K562 (cell line): Measurements from ENCODE around the gene PRAC2. TPM values are rescaled to one million over a fixed set of nuclear protein-coding genes. Genes with fewer than 3 reads are reported as not detected.

Source experiments
- ATAC-seq: fragments of 200-7000 bp; cut with Tn5 transposase; 3 replicates; pipeline ENCODE4 v1.9.1; 2020; ENCODE audit warnings: moderate library complexity
- BruUV-seq: library from RNA; stranded (reverse); fragments of 400-500 nt; replicated peaks from 2 replicates; lab custom pipeline; 2021; lab: Mats Ljungman, UMichigan
- CTCF ChIA-PET: fragments of 300-600 bp; formaldehyde crosslinking; extraction: SDS; loops from one replicate; lab custom pipeline; 2021; ENCODE audit warnings: low intra/inter-chr PET ratio; lab: Yijun Ruan, JAX
- POLR2A ChIA-PET: fragments of 300-600, 350-650 bp; sonication (Branson Sonifier 250); formaldehyde crosslinking; extraction: SDS; loops from one replicate; lab custom pipeline; 2021; ENCODE audit warnings: antibody characterized with exemption, inconsistent platforms; lab: Yijun Ruan, JAX
- DNase-seq, 4 experiments: peaks; one replicate each; pipeline versions ENCODE4 v3.0.0 to v3.0.0-alpha.2; 2011 to 2018; ENCODE audit warnings: low spot score in 3 of 4, mixed read lengths in 3 of 4; ENCODE audit errors: extremely low read depth in 1 of 4
- FAIRE-seq: peaks from 2 replicates; lab custom pipeline; 2011; peaks lifted over from hg19 to GRCh38; lab: Jason Lieb, UNC
- H2AFZ ChIP-seq: 2 replicates; pipeline ENCODE4 v1.6.0; 2011; ENCODE audit warnings: low read depth, low read length, control low read depth, inconsistent platforms
- H3K27ac ChIP-seq: fragments of 200-600 bp; 3 replicates; pipeline ENCODE4 v1.8.0; 2011; ENCODE audit warnings: low read depth, mild to moderate bottlenecking, control low read depth, inconsistent platforms, low read length, moderate library complexity, mixed read lengths; ENCODE audit errors: extremely low read depth
- H3K27me3 ChIP-seq, 2 experiments: fragments of 300-600 bp in 1 of 2; 2 replicates in 1 of 2; 3 replicates in 1 of 2; pipeline versions ENCODE4 v1.6.0 to v1.8.0; 2011; ENCODE audit warnings: inconsistent platforms in 2 of 2, low read length in 2 of 2, mild to moderate bottlenecking in 1 of 2, mixed read lengths in 1 of 2, moderate library complexity in 1 of 2; ENCODE audit not compliant: control insufficient read depth in 2 of 2, insufficient read depth in 2 of 2
- H3K36me3 ChIP-seq: fragments of 300-600 bp; 3 replicates; pipeline ENCODE4 v1.8.0; 2011; ENCODE audit warnings: mild to moderate bottlenecking, low read length, inconsistent platforms; ENCODE audit not compliant: control insufficient read depth, insufficient read depth
- H3K4me1 ChIP-seq, 2 experiments: fragments of 200-600 bp in 1 of 2; replicated peaks in 1 of 2; 2 replicates in 1 of 2; 3 replicates in 1 of 2; pipeline versions ENCODE4 v1.5.1 to v1.8.0; 2011; ENCODE audit warnings: inconsistent platforms in 2 of 2, low read length in 2 of 2, mild to moderate bottlenecking in 1 of 2, mixed read lengths in 1 of 2, moderate library complexity in 1 of 2; ENCODE audit not compliant: control insufficient read depth in 2 of 2, insufficient read depth in 2 of 2
- H3K4me2 ChIP-seq: 2 replicates; pipeline ENCODE4 v1.6.1; 2011; ENCODE audit warnings: low read length, control low read depth, inconsistent platforms, mixed read lengths; ENCODE audit not compliant: insufficient read depth
- H3K4me3 ChIP-seq: fragments of 200-600 bp; sonication (generic), shearing (Covaris generic); 2 replicates; pipeline ENCODE4 v1.5.1; 2016; ENCODE audit warnings: control low read depth, inconsistent platforms
- H3K79me2 ChIP-seq: fragments of 200-600 bp; 3 replicates; pipeline ENCODE4 v1.8.0; 2011; ENCODE audit warnings: low read length, inconsistent platforms; ENCODE audit not compliant: control insufficient read depth, insufficient read depth
- H3K9ac ChIP-seq, 2 experiments: 2 replicates each; pipeline versions ENCODE4 v1.6.0 to v1.6.1; 2011; ENCODE audit warnings: low read depth in 2 of 2, low read length in 2 of 2, control low read depth in 1 of 2, inconsistent platforms in 1 of 2, mild to moderate bottlenecking in 1 of 2, mixed read lengths in 1 of 2; ENCODE audit not compliant: insufficient read depth in 1 of 2
- H3K9me1 ChIP-seq: one replicate; pipeline ENCODE4 v1.6.0; 2011; ENCODE audit warnings: inconsistent platforms, mild to moderate bottlenecking, low read length, moderate library complexity; ENCODE audit not compliant: control insufficient read depth, insufficient read depth
- H3K9me3 ChIP-seq: replicated peaks from 2 replicates; pipeline ENCODE4 v1.5.1; 2011; ENCODE audit warnings: low read depth, low read length, inconsistent platforms; ENCODE audit not compliant: control insufficient read depth, insufficient read depth
- H4K20me1 ChIP-seq: replicated peaks from 2 replicates; pipeline ENCODE4 v1.6.1; 2011; ENCODE audit warnings: low read length, inconsistent platforms, mixed read lengths; ENCODE audit not compliant: control insufficient read depth, insufficient read depth
- EZH2 ChIP-seq: IDR thresholded peaks from 2 replicates; pipeline ENCODE4 v1.6.1; 2012; ENCODE audit warnings: low read depth, mild to moderate bottlenecking, inconsistent platforms, low read length, borderline replicate concordance
- SLC30A9 ChIP-seq: fragments of 250-450 bp; sonication (Bioruptor Pico); IDR thresholded peaks from 2 replicates; pipeline ENCODE4 v1.8.0; 2022; ENCODE audit warnings: mild to moderate bottlenecking, moderate library complexity
- ZNF134 ChIP-seq: fragments of 250-450 bp; sonication (Bioruptor Pico); conservative IDR thresholded peaks from 2 replicates; pipeline ENCODE4 v1.4.0; 2020
- WGBS: fragments of 100-300 bp; shearing (Covaris generic); methylation state at CpG from one replicate; pipeline ENCODE4 v1.1.6; 2016; ENCODE audit warnings: low coverage, mixed read lengths; ENCODE audit not compliant: insufficient coverage; ENCODE audit errors: missing lambda C conversion rate; 5-methylcytosine and 5-hydroxymethylcytosine counted together
- in situ Hi-C: fragments of 300-500 bp; cut with MboI; formaldehyde crosslinking; loops from 4 replicates; pipeline ENCODE4 v1.15.0; 2018; ENCODE audit warnings: inconsistent platforms, mixed read lengths
- intact Hi-C: fragments of 100-400 bp; cut with micrococcal nuclease; formaldehyde crosslinking; loops from 2 replicates; pipeline ENCODE4 v1.14.2; 2022
- polyA plus RNA-seq, 8 experiments: library from polyadenylated mRNA; depleted of rRNA in 4 of 8; stranded (reverse) in 5 of 8; unstranded in 3 of 8; fragments of >200 nt; fragmentation: Nextera tagmentation in 2 of 8; fragmentation: Illumina TruSeq in 1 of 8; extraction: Ambion mirVana in 2 of 8; extraction: Trizol in 1 of 8; gene quantifications; 2 replicates each; pipeline versions ENCODE4 v1.2.1 to v1.2.3, GENCODE V29; 2011 to 2014; ENCODE audit warnings: inconsistent platforms in 1 of 8, missing spikeins in 1 of 8
- total RNA-seq, 7 experiments: library from RNA; depleted of rRNA in 6 of 7; stranded (reverse); fragments of >200 nt in 6 of 7; fragmentation: Illumina TruSeq in 2 of 7; extraction: Trizol in 2 of 7; gene quantifications; 2 replicates each; pipeline versions ENCODE4 v1.2.1 to v1.2.3, GENCODE V29; 2011 to 2021; ENCODE audit warnings: low replicate concordance in 1 of 7
- TF ChIP-seq, protein P1 (sequence below), 3 experiments: fragments of 200-800 bp in 1 of 3; sonication (Bioruptor generic) in 1 of 3; sonication (generic) in 1 of 3; formaldehyde crosslinking in 1 of 3; IDR thresholded peaks; 2 replicates each; pipeline versions ENCODE4 v1.6.1 to v1.8.0; 2016 to 2022; ENCODE audit warnings: mild to moderate bottlenecking in 2 of 3, missing compliant biosample characterization in 2 of 3, missing genetic modification characterization in 2 of 3, missing genetic modification reagents in 1 of 3
- TF ChIP-seq, protein P2 (sequence below): sonication (generic); formaldehyde crosslinking; IDR thresholded peaks from 2 replicates; pipeline ENCODE4 v1.8.1; 2023; ENCODE audit warnings: missing genetic modification reagents, mild to moderate bottlenecking, borderline replicate concordance

Gene PRAC2
- total and polyA plus RNA-seq, 9 of the 15 experiments (the other 6 are each of a cell fraction or from before 2014, with no cell fraction given): not detected

DNA sequence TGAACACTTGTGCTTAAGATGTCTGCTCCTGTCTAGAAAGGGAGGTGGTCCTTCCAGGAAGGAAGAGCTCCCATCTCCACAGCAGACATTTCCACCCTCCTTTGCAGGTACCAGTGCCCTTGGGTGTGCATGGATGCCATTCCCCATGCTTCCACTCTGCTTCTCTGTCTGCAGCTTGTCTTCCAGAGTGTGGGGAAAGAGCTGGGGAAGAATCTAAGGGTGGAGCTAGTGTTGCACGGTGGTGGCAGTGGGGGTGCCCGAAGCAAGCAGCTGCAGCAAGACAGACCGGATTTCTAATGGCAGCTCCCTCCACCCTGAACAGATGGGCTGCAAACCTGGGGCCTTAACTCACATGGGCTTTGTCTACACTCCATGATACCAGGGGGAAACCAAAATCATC, 28.2 kb downstream of the PRAC2 start:
- no peak overlapping the region for H3K4me2 ChIP-seq
- in situ Hi-C loops: no loop called here

More for the DNA sequence above, 28.2 kb downstream of the PRAC2 start:
- WGBS: 7% methylated on average over 3 of the region's 3 CpGs
- no peak for FAIRE-seq
- H3K9me3 ChIP-seq: no peaks in the 10 kb centered on the region
- H3K4me1 ChIP-seq: peaks cover 0 to 19% of the 10 kb centered on the region in 2 experiments; a peak in 2 of 5 replicates
- ChIA-PET POLR2A (interaction anchor here (0.6 to 1.8 kb wide), 8 partner anchors 8 to 1083 kb away, joined by 3 to 10 read pairs (median 3); no protein-coding TSS in a partner anchor), CTCF (no interaction called here)
- TF ChIP-seq, protein P1, sequence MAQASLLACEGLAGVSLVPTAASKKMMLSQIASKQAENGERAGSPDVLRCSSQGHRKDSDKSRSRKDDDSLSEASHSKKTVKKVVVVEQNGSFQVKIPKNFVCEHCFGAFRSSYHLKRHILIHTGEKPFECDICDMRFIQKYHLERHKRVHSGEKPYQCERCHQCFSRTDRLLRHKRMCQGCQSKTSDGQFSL (CRISPR knock-in tag; IDR thresholded peaks at IDR 0.05): 0 out of 2 replicates have a peak, but pooled peaks have one; percentile 47
- TF ChIP-seq, protein P1 (tag; IDR thresholded peaks at IDR 0.05): no peak
- TF ChIP-seq, protein P2, sequence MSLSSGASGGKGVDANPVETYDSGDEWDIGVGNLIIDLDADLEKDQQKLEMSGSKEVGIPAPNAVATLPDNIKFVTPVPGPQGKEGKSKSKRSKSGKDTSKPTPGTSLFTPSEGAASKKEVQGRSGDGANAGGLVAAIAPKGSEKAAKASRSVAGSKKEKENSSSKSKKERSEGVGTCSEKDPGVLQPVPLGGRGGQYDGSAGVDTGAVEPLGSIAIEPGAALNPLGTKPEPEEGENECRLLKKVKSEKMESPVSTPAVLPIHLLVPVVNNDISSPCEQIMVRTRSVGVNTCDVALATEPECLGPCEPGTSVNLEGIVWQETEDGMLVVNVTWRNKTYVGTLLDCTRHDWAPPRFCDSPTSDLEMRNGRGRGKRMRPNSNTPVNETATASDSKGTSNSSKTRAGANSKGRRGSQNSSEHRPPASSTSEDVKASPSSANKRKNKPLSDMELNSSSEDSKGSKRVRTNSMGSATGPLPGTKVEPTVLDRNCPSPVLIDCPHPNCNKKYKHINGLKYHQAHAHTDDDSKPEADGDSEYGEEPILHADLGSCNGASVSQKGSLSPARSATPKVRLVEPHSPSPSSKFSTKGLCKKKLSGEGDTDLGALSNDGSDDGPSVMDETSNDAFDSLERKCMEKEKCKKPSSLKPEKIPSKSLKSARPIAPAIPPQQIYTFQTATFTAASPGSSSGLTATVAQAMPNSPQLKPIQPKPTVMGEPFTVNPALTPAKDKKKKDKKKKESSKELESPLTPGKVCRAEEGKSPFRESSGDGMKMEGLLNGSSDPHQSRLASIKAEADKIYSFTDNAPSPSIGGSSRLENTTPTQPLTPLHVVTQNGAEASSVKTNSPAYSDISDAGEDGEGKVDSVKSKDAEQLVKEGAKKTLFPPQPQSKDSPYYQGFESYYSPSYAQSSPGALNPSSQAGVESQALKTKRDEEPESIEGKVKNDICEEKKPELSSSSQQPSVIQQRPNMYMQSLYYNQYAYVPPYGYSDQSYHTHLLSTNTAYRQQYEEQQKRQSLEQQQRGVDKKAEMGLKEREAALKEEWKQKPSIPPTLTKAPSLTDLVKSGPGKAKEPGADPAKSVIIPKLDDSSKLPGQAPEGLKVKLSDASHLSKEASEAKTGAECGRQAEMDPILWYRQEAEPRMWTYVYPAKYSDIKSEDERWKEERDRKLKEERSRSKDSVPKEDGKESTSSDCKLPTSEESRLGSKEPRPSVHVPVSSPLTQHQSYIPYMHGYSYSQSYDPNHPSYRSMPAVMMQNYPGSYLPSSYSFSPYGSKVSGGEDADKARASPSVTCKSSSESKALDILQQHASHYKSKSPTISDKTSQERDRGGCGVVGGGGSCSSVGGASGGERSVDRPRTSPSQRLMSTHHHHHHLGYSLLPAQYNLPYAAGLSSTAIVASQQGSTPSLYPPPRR (CRISPR knock-in tag): no peak
- TF ChIP-seq ZNF134 (CRISPR knock-in tag) (no peak), EZH2 (peak; percentile 81; the same call in 1 of the 2 replicates), SLC30A9 (CRISPR knock-in tag) (no peak)
- no peaks in the 10 kb centered on the region for H3K79me2 ChIP-seq
- H3K4me3 ChIP-seq: no peak overlapping the region
- peak; percentile 42; the same call in 1 of the 3 replicates for ATAC-seq
- no peaks in the 10 kb centered on the region for H3K9me1 ChIP-seq
- intact Hi-C loops: no loop called here
- H2AFZ ChIP-seq: no peak overlapping the region
- H3K9ac ChIP-seq: no peak overlapping the region
- peaks cover 10% of the 10 kb centered on the region; the same call in 1 of the 2 replicates for H4K20me1 ChIP-seq
- no peaks in the 10 kb centered on the region for H3K36me3 ChIP-seq
- peaks cover 81 to 88% of the 10 kb centered on the region in 2 experiments for H3K27me3 ChIP-seq
- no peak overlapping the region for H3K27ac ChIP-seq
- no TSS peak for BruUV-seq
- DNase-seq: no peak
